NCI-H1105 (cell line): Measurements from ENCODE around the gene NRG3.

Experiments
- DNase-seq: peaks from one replicate; lab custom pipeline; 2025; lab: John Stamatoyannopoulos, UW

NRG3 gene

GRCh38 chr10:82680608-82681007, 805.6 kb downstream of the NRG3 start:
- DNase-seq, result no peak

- no peak for DNase-seq
These were observed 809.0 kb downstream of the NRG3 start for GRCh38 chr10:82683945-82684344.

GRCh38 chr10:82685087-82685486, 810.1 kb downstream of the NRG3 start:
- no peak for DNase-seq

GRCh38 chr10:82691211-82691610, 816.2 kb downstream of the NRG3 start:
- no peak for DNase-seq

GRCh38 chr10:82692458-82692857, 817.5 kb downstream of the NRG3 start:
- no peak for DNase-seq

GRCh38 chr10:82721831-82722230, 846.8 kb downstream of the NRG3 start:
- no peak for DNase-seq

- DNase-seq, result no peak
These were observed 847.3 kb downstream of the NRG3 start for GRCh38 chr10:82722273-82722672.

GRCh38 chr10:82736305-82736704, 861.3 kb downstream of the NRG3 start:
- DNase-seq, result no peak

- no peak for DNase-seq
These were observed 862.6 kb downstream of the NRG3 start for GRCh38 chr10:82737549-82737948.

- DNase-seq, result no peak
These were observed 863.6 kb downstream of the NRG3 start for GRCh38 chr10:82738592-82738991.

- no peak for DNase-seq
These were observed 867.5 kb downstream of the NRG3 start for GRCh38 chr10:82742478-82742877.

- no peak for DNase-seq
These were observed 867.9 kb downstream of the NRG3 start for GRCh38 chr10:82742898-82743297.

GRCh38 chr10:82750538-82750937, 875.5 kb downstream of the NRG3 start:
- no peak for DNase-seq

- DNase-seq, result no peak
These were observed 882.4 kb downstream of the NRG3 start for GRCh38 chr10:82757397-82757796.

GRCh38 chr10:82757901-82758300, 882.9 kb downstream of the NRG3 start:
- DNase-seq, result no peak

- no peak for DNase-seq
These were observed 884.1 kb downstream of the NRG3 start for GRCh38 chr10:82759050-82759449.

- no peak for DNase-seq
These were observed 887.6 kb downstream of the NRG3 start for GRCh38 chr10:82762641-82763040.

GRCh38 chr10:82768040-82768439, 893.0 kb downstream of the NRG3 start:
- DNase-seq, result no peak

- DNase-seq, result no peak
These were observed 903.9 kb downstream of the NRG3 start for GRCh38 chr10:82778908-82779307.

- no peak for DNase-seq
These were observed 921.5 kb downstream of the NRG3 start for GRCh38 chr10:82796510-82796909.

- DNase-seq, result no peak
These were observed 926.3 kb downstream of the NRG3 start for GRCh38 chr10:82801289-82801688.

GRCh38 chr10:82811621-82812020, 936.6 kb downstream of the NRG3 start:
- no peak for DNase-seq

- no peak for DNase-seq
These were observed 938.9 kb downstream of the NRG3 start for GRCh38 chr10:82813856-82814255.

GRCh38 chr10:82814635-82815034, 939.6 kb downstream of the NRG3 start:
- no peak for DNase-seq

GRCh38 chr10:82815680-82816079, 940.7 kb downstream of the NRG3 start:
- no peak for DNase-seq
